Endodermal cell (in vitro differentiated cells): Measurements from ENCODE around the gene IRF6. TPM values are rescaled to one million over a fixed set of nuclear protein-coding genes. Genes with fewer than 3 reads are reported as not detected.

Experiments
- DNase-seq: peaks from one replicate; pipeline ENCODE4 v3.0.0-alpha.2; 2017
- H3K27ac ChIP-seq: 2 replicates; pipeline ENCODE4 v1.5.1; 2013; ENCODE audit warnings: mild to moderate bottlenecking, low read depth, low read length, moderate library complexity
- H3K27me3 ChIP-seq: 2 replicates; pipeline ENCODE4 v1.6.1; 2013; ENCODE audit warnings: mild to moderate bottlenecking, low read length, moderate library complexity; ENCODE audit not compliant: insufficient read depth, control insufficient read depth, poor library complexity, severe bottlenecking
- H3K36me3 ChIP-seq: 2 replicates; pipeline ENCODE4 v1.7.0; 2013; ENCODE audit warnings: mild to moderate bottlenecking, low read length, moderate library complexity; ENCODE audit not compliant: control insufficient read depth, insufficient read depth
- H3K4me1 ChIP-seq: one replicate; pipeline ENCODE4 v1.7.0; 2013; ENCODE audit warnings: low read length; ENCODE audit not compliant: control insufficient read depth, insufficient read depth
- H3K4me3 ChIP-seq: 2 replicates; pipeline ENCODE4 v1.5.1; 2013; ENCODE audit warnings: mild to moderate bottlenecking, low read length, moderate library complexity
- H3K9ac ChIP-seq: 2 replicates; pipeline ENCODE4 v1.6.1; 2013; ENCODE audit warnings: mild to moderate bottlenecking, low read length, moderate library complexity; ENCODE audit not compliant: poor library complexity, severe bottlenecking; ENCODE audit errors: extremely low read depth
- H3K9me3 ChIP-seq: 2 replicates; pipeline ENCODE4 v1.6.1; 2013; ENCODE audit warnings: mild to moderate bottlenecking, low read length, moderate library complexity; ENCODE audit not compliant: control insufficient read depth
- H3K27ac Mint-ChIP-seq: 2 replicates; pipeline ENCODE4 v1.8.0; 2020; ENCODE audit warnings: mixed read lengths
- H3K27me3 Mint-ChIP-seq: 2 replicates; pipeline ENCODE4 v1.8.0; 2021; ENCODE audit warnings: mild to moderate bottlenecking, mixed read lengths; ENCODE audit not compliant: insufficient read depth
- H3K36me3 Mint-ChIP-seq: 2 replicates; pipeline ENCODE4 v1.8.0; 2020; ENCODE audit warnings: low read depth, mixed read lengths
- H3K4me1 Mint-ChIP-seq: 2 replicates; pipeline ENCODE4 v1.8.0; 2020; ENCODE audit warnings: mixed read lengths
- H3K4me3 Mint-ChIP-seq: 2 replicates; pipeline ENCODE4 v1.8.0; 2020; ENCODE audit warnings: mild to moderate bottlenecking, moderate library complexity, mixed read lengths
- H3K9me3 Mint-ChIP-seq: 2 replicates; pipeline ENCODE4 v1.8.0; 2020; ENCODE audit warnings: mild to moderate bottlenecking, mixed read lengths
- WGBS, 2 experiments: methylation state at CpG; one replicate each; pipeline versions ENCODE4 v1.1.5 to v1.1.7; 2013; ENCODE audit warnings: missing lambda C conversion rate in 2 of 2, mixed read lengths in 1 of 2; ENCODE audit not compliant: insufficient coverage in 1 of 2, insufficient read length in 1 of 2; 5-methylcytosine and 5-hydroxymethylcytosine counted together
- total RNA-seq, 2 donors: library from RNA; stranded (reverse); fragmentation: NEBNext Ultra II Directional in 1 of 2; extraction: Animal tissue kit (Norgen Biotek cat#: 25700) in 1 of 2; gene quantifications; 2 replicates in 1 of 2; 3 replicates in 1 of 2; pipeline ENCODE4 v1.2.1, GENCODE V29; 2021
- TF ChIP-seq, protein P1 (sequence below): fragments of 200-600 bp; sonication (generic); conservative IDR thresholded peaks from 2 replicates; pipeline ENCODE4 v1.5.0; 2021; ENCODE audit warnings: antibody characterized with exemption, mild to moderate bottlenecking

Gene IRF6
- total RNA-seq, 2 donors from 2014 or later: 13.8 to 18.2 TPM

DNA sequence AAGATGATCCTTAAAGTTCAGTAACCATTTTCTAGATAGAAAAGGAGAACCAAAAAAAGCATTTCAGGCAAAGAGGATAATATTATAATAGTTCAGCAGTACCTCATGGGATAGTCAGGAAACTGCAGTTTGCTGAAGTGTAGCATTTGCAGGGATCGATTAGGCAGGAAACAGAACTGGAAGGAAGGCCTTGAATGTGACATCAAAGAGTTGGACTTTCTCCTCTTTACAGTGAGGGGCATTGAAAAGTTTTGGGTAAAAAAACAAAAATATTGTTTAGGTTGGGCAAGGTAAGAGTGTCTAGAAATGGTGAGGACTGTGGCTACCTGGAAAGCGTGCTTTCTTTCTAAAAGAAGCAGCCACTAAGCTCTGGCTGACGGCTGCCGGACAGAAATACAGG, 8.0 kb upstream of the IRF6 start:
- H3K4me3 Mint-ChIP-seq: no peak overlapping the region
- H3K27ac Mint-ChIP-seq: no peak overlapping the region
- Histone ChIP-seq H3K27ac (no peak overlapping the region), H3K9ac (no peak overlapping the region), H3K4me1 (no peaks in the 10 kb centered on the region), H3K9me3 (no peaks in the 10 kb centered on the region), H3K36me3 (no peaks in the 10 kb centered on the region), H3K4me3 (no peak overlapping the region), H3K27me3 (peaks cover 5% of the 10 kb centered on the region)
- H3K9me3 Mint-ChIP-seq: no peaks in the 10 kb centered on the region
- H3K27me3 Mint-ChIP-seq: peaks cover 10% of the 10 kb centered on the region
- no peaks in the 10 kb centered on the region for H3K36me3 Mint-ChIP-seq
- TF ChIP-seq, protein P1, sequence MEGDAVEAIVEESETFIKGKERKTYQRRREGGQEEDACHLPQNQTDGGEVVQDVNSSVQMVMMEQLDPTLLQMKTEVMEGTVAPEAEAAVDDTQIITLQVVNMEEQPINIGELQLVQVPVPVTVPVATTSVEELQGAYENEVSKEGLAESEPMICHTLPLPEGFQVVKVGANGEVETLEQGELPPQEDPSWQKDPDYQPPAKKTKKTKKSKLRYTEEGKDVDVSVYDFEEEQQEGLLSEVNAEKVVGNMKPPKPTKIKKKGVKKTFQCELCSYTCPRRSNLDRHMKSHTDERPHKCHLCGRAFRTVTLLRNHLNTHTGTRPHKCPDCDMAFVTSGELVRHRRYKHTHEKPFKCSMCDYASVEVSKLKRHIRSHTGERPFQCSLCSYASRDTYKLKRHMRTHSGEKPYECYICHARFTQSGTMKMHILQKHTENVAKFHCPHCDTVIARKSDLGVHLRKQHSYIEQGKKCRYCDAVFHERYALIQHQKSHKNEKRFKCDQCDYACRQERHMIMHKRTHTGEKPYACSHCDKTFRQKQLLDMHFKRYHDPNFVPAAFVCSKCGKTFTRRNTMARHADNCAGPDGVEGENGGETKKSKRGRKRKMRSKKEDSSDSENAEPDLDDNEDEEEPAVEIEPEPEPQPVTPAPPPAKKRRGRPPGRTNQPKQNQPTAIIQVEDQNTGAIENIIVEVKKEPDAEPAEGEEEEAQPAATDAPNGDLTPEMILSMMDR: no peak
- whole genome bisulfite sequencing, 2 experiments: 94 to 96% methylated on average over 4 of the region's 4 CpGs
- no peak for DNase-seq
- H3K4me1 Mint-ChIP-seq: peaks cover 4% of the 10 kb centered on the region

DNA sequence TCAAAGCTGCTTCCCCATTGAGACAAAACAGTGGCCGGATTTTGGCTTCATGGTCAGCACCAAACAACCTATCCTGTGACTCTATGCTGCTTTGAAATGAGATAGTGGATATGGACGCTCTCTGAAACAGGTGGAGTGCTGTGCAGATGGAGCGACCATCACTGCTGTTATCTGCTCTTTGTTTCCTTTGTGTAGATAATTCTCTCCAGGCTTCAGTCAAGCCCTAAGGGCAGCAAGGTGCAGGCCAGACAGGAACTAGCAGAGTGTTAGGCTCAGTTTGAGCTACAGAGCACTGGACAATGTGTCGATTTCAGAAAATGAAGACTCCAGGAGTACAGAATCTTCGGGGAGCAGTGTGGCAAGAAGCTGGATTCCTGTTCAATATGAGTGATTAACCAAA, 4.8 kb upstream of the IRF6 start:
- Histone ChIP-seq H3K27ac (no peak overlapping the region), H3K4me1 (peaks cover 4% of the 10 kb centered on the region), H3K27me3 (no peaks in the 10 kb centered on the region), H3K9me3 (no peaks in the 10 kb centered on the region), H3K36me3 (no peaks in the 10 kb centered on the region), H3K4me3 (no peak overlapping the region), H3K9ac (no peak overlapping the region)
- Mint-ChIP-seq H3K4me3 (no peak overlapping the region), H3K36me3 (no peaks in the 10 kb centered on the region), H3K27me3 (no peaks in the 10 kb centered on the region), H3K9me3 (no peaks in the 10 kb centered on the region), H3K4me1 (peaks cover 3% of the 10 kb centered on the region), H3K27ac (no peak overlapping the region)
- 73 to 95% methylated on average over 4 to 5 of the region's 5 CpGs for WGBS, 2 experiments
- DNase-seq: no peak
- TF ChIP-seq, protein P1: no peak

DNA sequence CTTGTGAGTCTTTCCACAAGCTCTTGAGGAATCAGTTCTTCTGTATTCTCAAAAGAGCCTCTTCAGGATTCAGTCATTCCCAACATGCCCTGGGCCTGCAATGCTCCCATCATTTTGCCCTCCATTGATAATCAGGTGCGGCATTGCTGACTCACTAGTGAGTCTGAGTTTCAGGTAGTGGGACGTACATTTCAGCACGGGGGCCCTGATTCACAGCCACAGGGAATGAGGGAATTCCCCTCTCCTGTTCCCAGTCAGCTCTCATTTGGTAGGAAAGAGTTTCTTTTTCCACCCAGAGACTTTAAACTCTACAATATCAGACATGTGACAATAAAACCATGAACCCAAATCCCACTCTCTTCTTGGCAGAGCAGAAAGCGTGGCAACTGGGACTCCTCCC, 3.7 kb upstream of the IRF6 start:
- Histone ChIP-seq H3K27me3 (peaks cover 10% of the 10 kb centered on the region), H3K4me3 (no peak overlapping the region), H3K9ac (no peak overlapping the region), H3K36me3 (no peaks in the 10 kb centered on the region), H3K4me1 (peaks cover 4% of the 10 kb centered on the region), H3K9me3 (no peaks in the 10 kb centered on the region), H3K27ac (no peak overlapping the region)
- Mint-ChIP-seq H3K9me3 (no peaks in the 10 kb centered on the region), H3K27ac (no peak overlapping the region), H3K36me3 (no peaks in the 10 kb centered on the region), H3K4me1 (peaks cover 12% of the 10 kb centered on the region), H3K4me3 (no peak overlapping the region), H3K27me3 (no peaks in the 10 kb centered on the region)
- TF ChIP-seq, protein P1: no peak
- 80 to 100% methylated on average over 2 to 4 of the region's 4 CpGs for whole genome bisulfite sequencing, 2 experiments
- no peak for DNase-seq
